ENCODE data around the gene PLPPR4.

GRCh38 chr1:99326215-99326949, 62.1 kb downstream of the PLPPR4 start:
- no peak for TF ChIP-seq EZH2 (IDR thresholded peaks at IDR 0.05)
- no peak for TF ChIP-seq POLR2AphosphoS5 (IDR thresholded peaks at IDR 0.05; ENCODE audit: low read depth, low read length)
- TF ChIP-seq TCF7L2 (IDR thresholded peaks at IDR 0.05; ENCODE audit: borderline replicate concordance, extremely low read depth, insufficient read depth, insufficient read length), result no peak
- no peak for TF ChIP-seq ZFX (IDR thresholded peaks at IDR 0.05)
- TF ChIP-seq, protein P1, sequence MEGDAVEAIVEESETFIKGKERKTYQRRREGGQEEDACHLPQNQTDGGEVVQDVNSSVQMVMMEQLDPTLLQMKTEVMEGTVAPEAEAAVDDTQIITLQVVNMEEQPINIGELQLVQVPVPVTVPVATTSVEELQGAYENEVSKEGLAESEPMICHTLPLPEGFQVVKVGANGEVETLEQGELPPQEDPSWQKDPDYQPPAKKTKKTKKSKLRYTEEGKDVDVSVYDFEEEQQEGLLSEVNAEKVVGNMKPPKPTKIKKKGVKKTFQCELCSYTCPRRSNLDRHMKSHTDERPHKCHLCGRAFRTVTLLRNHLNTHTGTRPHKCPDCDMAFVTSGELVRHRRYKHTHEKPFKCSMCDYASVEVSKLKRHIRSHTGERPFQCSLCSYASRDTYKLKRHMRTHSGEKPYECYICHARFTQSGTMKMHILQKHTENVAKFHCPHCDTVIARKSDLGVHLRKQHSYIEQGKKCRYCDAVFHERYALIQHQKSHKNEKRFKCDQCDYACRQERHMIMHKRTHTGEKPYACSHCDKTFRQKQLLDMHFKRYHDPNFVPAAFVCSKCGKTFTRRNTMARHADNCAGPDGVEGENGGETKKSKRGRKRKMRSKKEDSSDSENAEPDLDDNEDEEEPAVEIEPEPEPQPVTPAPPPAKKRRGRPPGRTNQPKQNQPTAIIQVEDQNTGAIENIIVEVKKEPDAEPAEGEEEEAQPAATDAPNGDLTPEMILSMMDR (IDR thresholded peaks at IDR 0.05 in 2 of 3, conservative IDR thresholded peaks at IDR 0.05 in 1 of 3; ENCODE audit: borderline replicate concordance in 1 of 3, insufficient read depth in 1 of 3, low read depth in 2 of 3, low read length in 2 of 3), result peak; percentile 26 to 47 (median 41); a peak in 5 of 6 replicates
- TF ChIP-seq, protein P2, sequence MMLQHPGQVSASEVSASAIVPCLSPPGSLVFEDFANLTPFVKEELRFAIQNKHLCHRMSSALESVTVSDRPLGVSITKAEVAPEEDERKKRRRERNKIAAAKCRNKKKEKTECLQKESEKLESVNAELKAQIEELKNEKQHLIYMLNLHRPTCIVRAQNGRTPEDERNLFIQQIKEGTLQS (IDR thresholded peaks at IDR 0.05), result no peak
- no peak for TF ChIP-seq POLR2A (IDR thresholded peaks at IDR 0.05; ENCODE audit: borderline replicate concordance, extremely low read depth, insufficient read depth, insufficient read length)
- TF ChIP-seq SIN3A (IDR thresholded peaks at IDR 0.05; ENCODE audit: low read depth), result no peak

All from HCT116 (cell line).